HT1080 (cell line): ENCODE measurements around the gene ADGB. TPM values are rescaled to one million over a fixed set of nuclear protein-coding genes. Genes with fewer than 3 reads are reported as not detected.

Experiments
- DNase-seq: peaks from one replicate; pipeline ENCODE4 v3.0.0-alpha.2; 2015; ENCODE audit warnings: low read depth
- small RNA-seq: library from RNA; depleted of rRNA; stranded (forward); fragments of <200 nt; gene quantifications from one replicate; pipeline ENCODE3, GENCODE V24; 2014
- total RNA-seq: library from RNA; depleted of rRNA; stranded (reverse); fragments of >200 nt; shearing (Covaris generic); gene quantifications from 2 replicates; pipeline ENCODE4 v1.2.3, GENCODE V29; 2014; rRNA removed

ADGB gene
- total RNA-seq, 1 experiment from 2014 or later, result not detected

DNA sequence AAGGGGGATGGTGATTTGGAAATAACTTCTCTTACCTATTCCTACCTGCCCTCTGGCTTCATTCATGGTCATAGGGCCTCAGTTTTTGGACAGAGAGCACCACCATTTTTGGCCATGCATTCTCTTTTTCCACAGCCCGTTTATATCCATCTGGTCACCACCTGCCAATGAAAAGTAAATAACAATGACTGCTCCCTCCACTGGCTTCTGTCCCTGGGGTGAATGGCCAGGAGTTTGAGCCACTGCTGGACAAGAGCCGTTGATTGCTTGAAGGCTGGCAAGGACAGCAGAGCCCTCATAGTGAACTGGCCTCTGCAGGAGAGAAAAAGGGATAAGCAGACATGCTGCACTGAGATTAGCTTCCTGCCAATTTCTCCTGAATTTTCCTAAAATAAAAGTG is 261.8 kb downstream of the ADGB start:
- no peak for DNase-seq

DNA sequence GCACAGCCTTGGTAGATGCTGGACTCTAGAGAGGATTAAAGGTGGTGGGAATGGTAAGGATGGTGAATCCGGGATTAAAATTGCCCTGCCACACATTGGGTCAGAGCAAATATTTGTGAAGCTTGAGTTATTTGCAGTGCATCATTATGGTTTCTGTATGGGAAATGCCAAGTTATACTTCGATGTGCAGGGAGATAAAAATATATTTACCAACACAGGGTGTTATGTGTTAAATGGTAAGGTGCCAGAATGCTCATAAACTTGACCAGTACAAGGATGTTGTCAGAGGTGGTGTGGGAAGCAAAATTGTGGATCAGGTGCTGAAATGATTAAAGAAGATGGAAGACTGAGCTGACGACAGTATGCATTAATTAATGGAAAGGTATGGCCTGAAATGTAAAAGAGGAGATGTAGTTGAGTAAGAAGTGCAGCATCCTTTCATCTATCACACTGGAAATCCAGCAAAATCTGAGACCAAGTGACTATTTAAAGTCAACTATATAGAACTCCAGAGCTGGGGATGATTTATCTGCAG is 262.3 kb downstream of the ADGB start:
- no peak for DNase-seq

DNA sequence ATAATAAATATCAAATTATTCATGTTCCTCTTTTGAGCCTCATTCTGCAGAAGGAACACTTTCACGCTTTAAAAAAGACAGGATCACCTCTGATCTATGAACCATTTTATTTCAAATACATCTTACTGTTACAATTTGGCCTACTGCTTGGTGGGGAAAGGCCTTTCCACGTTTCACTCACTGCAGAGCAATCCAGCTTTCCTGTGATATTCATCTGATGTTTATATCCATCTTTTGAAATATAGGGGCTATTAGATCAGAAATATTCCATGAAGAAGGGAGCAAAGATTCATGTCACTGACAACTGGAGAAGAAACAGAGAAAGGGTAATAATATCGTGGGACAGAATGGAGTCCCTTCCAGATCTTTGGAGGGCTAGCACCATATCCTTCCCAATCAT is 262.9 kb downstream of the ADGB start:
- DNase-seq, result no peak

DNA sequence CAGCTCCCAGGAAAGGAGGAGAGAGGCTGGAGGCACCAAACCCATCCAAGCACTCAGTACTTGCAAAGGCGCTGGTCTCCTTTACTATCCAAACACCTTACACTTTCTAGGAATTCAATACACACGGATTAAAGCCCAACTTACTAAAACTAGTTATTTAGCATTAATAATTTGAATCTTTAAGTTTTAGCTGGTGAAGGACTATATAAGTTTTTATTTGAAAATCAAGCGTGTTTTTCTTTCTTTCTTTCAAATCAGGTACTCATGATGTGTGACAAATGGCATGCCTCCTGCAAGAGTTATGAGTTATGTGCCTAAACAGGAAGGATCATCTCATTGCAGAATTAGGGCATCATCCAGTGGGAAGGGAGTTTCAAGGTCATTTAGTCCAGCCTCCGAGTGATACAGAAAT is 263.7 kb downstream of the ADGB start:
- no peak for DNase-seq

DNA sequence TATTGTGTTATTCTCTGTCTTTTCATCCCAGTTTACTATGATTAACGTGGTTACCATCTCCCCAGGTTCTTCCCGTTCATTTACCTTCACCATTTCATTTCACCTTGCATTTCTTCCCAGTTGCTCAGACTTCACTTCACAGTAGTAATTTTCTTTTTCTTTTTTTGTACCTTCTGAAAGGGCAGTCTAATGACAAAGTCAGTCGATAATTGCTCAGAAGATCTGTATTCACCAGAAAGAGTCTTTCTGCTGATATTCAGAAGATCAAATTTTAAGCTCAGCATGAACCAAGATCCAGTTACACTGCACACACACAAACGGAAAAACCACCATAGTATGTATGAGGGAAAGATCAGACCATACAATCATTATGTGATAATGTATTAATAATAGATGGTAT is 265.5 kb downstream of the ADGB start:
- DNase-seq, result no peak

GRCh38 chr6:146864885-146865284 is 266.1 kb downstream of the ADGB start:
- DNase-seq, result no peak

Small RNA genes within 50 kb of the gene (small RNA-seq; reads per million reads assigned to genes)
- not detected for gene RNU6-906P

Other genes starting within 250 kb of the ADGB start
- gene RAB32, start 55.1 kb upstream of the ADGB start, total RNA-seq, result 33.2 and 40.6 TPM in 2 replicates